SH-SY5Y (cell line): ENCODE results near the gene KLF11.

ENCODE experiments used
- GATA2 ChIP-seq: IDR thresholded peaks from 2 replicates; pipeline ENCODE4 v1.6.1; 2011; ENCODE audit warnings: mild to moderate bottlenecking, low read depth, low read length
- GATA3 ChIP-seq: IDR thresholded peaks from 2 replicates; pipeline ENCODE4 v1.6.1; 2011; ENCODE audit warnings: low read depth, mild to moderate bottlenecking, low read length, moderate library complexity

DNA sequence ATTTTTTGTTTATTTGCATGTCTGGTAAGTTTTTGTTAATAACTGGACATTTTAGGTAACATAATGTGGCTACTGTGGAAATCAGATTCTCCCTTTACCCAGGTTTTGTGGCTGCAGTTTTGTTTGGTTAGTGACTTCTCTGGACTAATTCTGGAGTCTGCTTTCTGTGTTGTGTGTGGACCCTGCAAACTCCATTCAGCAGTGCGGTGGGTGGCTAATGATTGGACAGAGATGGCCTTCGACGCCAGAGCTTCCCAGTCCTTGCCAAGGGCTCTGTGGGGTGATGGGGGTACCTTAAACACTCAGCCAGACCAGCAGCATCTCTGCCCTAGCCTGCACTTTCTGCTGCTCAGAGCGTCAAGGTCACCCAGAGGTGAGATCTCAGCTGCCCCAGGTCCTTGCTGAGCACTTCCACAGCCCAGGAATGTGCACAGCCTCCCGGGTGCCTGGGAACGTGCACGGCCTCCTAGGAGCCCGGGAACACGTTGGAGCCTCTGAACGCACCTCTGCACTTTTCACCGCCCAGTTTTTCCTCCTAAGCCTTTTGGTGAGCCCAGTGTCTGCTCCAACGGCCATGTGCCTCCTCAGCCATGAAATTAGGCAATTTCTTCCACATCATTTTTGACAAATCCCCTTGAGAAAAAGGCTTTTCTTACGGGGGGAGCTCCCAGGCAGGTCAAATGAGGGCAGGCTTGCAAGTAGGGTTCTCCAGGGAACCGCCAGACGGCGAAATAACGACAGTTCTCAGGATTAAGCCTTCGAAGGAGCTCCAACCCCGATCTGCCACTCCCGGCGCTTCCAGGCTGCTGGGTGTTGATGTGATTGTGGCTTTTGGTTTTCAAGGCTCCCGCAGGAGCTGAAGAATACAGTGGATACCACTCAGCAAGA lies 35.2 kb upstream of the KLF11 start:
- no peak for TF ChIP-seq GATA2
- no peak for TF ChIP-seq GATA3
